Measurements from ENCODE around the gene DNAJC1.

GRCh38 chr10:21724687-21725367, 278.7 kb downstream of the DNAJC1 start:
- TF ChIP-seq CTCF (IDR thresholded peaks at IDR 0.05), result no peak
- TF ChIP-seq POLR2AphosphoS5 (IDR thresholded peaks at IDR 0.05; ENCODE audit: insufficient read depth in 1 of 2, low read depth in 1 of 2), result peak in 1 of 2 donors; percentile 91

Data from vagina (tissue), 2 donors.